ENCODE results near the gene ENDOD1. TPM values are rescaled to one million over a fixed set of nuclear protein-coding genes. Genes with fewer than 3 reads are reported as not detected.
A peak's percentile ranks its signal among the peaks of the same experiment; 100 is the strongest.

ENDOD1 gene
- total RNA-seq, 2 donors from 2014 or later = 68.1 to 71.8 TPM

DNA sequence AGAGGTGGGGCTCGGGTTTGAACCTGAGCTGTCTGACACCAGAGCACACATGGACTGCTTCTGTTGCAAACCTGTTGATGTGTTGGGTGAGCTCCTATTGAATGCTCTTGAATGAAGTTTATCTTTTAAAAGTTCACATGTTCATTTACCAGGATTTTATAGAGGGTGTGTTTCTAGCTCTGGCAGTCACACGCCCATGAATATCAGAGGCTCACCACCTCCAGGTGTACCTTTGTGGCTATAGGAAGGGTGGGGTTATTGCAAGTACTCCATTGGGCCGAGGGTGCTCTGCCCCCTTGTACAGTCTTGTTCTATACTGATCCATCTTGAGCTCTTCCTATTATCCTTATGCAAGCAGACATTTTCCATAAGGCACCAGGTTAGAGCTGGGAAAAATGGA lies 9.2 kb downstream of the ENDOD1 start:
- intact Hi-C loops (cut with DNase I) = no loop called here
- DNase-seq = peak; percentile 73

DNA sequence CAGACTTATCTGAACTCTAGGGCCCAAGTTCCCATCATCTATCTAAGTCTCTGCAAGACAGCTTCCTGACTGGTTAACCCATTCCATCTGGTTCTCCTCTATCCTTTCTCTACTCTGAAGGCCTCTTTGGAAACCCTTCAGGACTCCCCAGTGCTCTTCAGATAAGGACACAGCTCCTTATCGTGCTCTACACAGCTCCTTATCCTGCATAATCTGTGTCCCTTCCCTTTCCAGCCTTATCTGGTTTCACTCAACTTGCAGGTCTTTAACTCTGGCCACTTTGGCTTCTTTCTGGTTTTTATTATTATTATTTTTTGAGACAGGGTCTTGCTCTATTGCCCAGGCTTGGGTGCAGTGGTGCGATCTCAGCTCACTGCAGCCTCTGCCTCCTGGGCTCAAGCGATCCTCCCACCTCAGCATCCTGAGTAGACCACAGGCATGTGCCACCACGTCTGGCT lies 10.6 kb downstream of the ENDOD1 start:
- Histone ChIP-seq H3K27me3 (no peaks in the 10 kb centered on the region), H3K36me3 (no peaks in the 10 kb centered on the region), H3K4me1 (peaks cover 5% of the 10 kb centered on the region), H3K27ac (no peak overlapping the region), H3K9me3 (no peaks in the 10 kb centered on the region), H3K9ac (ENCODE audit: low read depth in 2 of 2, low read length in 2 of 2) (no peak overlapping the region), H3K4me3 (no peak overlapping the region)
- no peak for TF ChIP-seq CTCF (IDR thresholded peaks at IDR 0.05)
- intact Hi-C loops (cut with DNase I) = no loop called here
- DNase-seq = no peak

More for the DNA sequence above, 9.2 kb downstream of the ENDOD1 start:
- TF ChIP-seq CTCF (IDR thresholded peaks at IDR 0.05) = no peak
- Histone ChIP-seq H3K27me3 (no peaks in the 10 kb centered on the region), H3K9ac (ENCODE audit: low read depth in 2 of 2, low read length in 2 of 2) (peak overlapping the region in 1 of 2 donors; percentile 6), H3K4me1 (peaks cover 5% of the 10 kb centered on the region), H3K9me3 (no peaks in the 10 kb centered on the region), H3K36me3 (no peaks in the 10 kb centered on the region), H3K27ac (peak overlapping the region; percentile 54), H3K4me3 (no peak overlapping the region)

DNA sequence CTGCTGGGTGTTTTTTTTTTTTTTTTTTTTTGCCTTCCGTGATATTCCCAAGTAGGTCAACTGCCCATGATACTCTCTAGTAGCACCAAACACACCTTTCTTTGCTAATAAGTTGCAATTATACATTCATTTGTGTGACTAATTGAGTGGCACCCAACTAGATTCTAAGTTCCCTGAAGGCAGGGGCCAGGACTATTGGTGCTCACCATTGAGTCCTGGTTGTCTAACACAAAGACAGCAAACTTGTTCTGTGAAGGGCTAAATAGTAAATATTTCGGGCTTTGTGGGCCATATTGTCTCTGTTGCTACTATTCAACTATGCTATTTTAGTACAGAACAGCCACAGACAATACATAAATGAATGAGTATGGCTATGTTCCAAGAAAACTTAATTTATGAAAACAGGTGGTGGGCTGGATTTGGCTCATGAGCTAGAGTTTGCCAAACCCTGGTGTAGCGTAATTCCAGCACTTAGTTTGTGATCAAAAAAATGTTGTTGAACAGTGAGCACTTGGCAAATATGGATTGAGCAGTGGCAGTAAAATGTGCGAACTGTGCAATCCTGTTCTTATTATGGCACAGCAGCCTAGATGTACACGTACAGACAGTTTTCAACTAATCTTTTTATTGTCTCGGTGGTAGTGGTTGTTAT lies 11.3 kb downstream of the ENDOD1 start:
- TF ChIP-seq CTCF (IDR thresholded peaks at IDR 0.05) = no peak
- no peaks in the 10 kb centered on the region for H3K27me3 ChIP-seq
- no peak overlapping the region for H3K27ac ChIP-seq
- no peaks in the 10 kb centered on the region for H3K36me3 ChIP-seq
- no peaks in the 10 kb centered on the region for H3K9me3 ChIP-seq
- intact Hi-C loops (cut with DNase I) = no loop called here
- no peak overlapping the region for H3K9ac ChIP-seq (ENCODE audit: low read depth in 2 of 2, low read length in 2 of 2)
- peaks cover 5% of the 10 kb centered on the region for H3K4me1 ChIP-seq
- no peak overlapping the region for H3K4me3 ChIP-seq
- DNase-seq = no peak

- Histone ChIP-seq H3K27me3 (no peaks in the 10 kb centered on the region), H3K36me3 (no peaks in the 10 kb centered on the region)
- DNase-seq = no peak
These were observed 12.3 kb downstream of the ENDOD1 start for GRCh38 chr11:95101935-95102334.

GRCh38 chr11:95102733-95103132 lies 13.1 kb downstream of the ENDOD1 start:
- H3K4me3 ChIP-seq = no peak overlapping the region
- no peaks in the 10 kb centered on the region for H3K9me3 ChIP-seq
- no peaks in the 10 kb centered on the region for H3K27me3 ChIP-seq
- no peaks in the 10 kb centered on the region for H3K36me3 ChIP-seq
- peaks cover 5% of the 10 kb centered on the region for H3K4me1 ChIP-seq
- no peak overlapping the region for H3K27ac ChIP-seq
- no peak for DNase-seq
- H3K9ac ChIP-seq (ENCODE audit: low read depth in 2 of 2, low read length in 2 of 2) = no peak overlapping the region
- intact Hi-C loops (cut with DNase I) = no loop called here
- TF ChIP-seq CTCF (IDR thresholded peaks at IDR 0.05) = no peak

More at GRCh38 chr11:95101935-95102334, 12.3 kb downstream of the ENDOD1 start:
- H3K27ac ChIP-seq = no peak overlapping the region
- no peak overlapping the region for H3K4me3 ChIP-seq
- H3K4me1 ChIP-seq = peaks cover 5% of the 10 kb centered on the region
- no peaks in the 10 kb centered on the region for H3K9me3 ChIP-seq
- intact Hi-C loops (cut with DNase I) = no loop called here
- no peak for TF ChIP-seq CTCF (IDR thresholded peaks at IDR 0.05)
- H3K9ac ChIP-seq (ENCODE audit: low read depth in 2 of 2, low read length in 2 of 2) = no peak overlapping the region

Data from colonic mucosa (tissue), 4 donors.